HL-60 (cell line): Measurements from ENCODE around the gene DNAAF5.

Experiments
- DNase-seq, 2 experiments: peaks; one replicate each; pipeline ENCODE4 v3.0.0-alpha.2; 2010 to 2020; ENCODE audit warnings: low read depth in 1 of 2, low spot score in 1 of 2
- H3K27ac ChIP-seq: fragments of 250-450 bp; sonication (Bioruptor Pico); replicated peaks from 2 replicates; pipeline ENCODE4 v1.5.1; 2020; ENCODE audit warnings: mild to moderate bottlenecking, moderate library complexity
- H3K27me3 ChIP-seq: fragments of 250-450 bp; sonication (Bioruptor Pico); 2 replicates; pipeline ENCODE4 v1.5.1; 2021; ENCODE audit warnings: mild to moderate bottlenecking, moderate library complexity; ENCODE audit not compliant: insufficient read depth, poor library complexity, severe bottlenecking
- H3K4me3 ChIP-seq: replicated peaks from 2 replicates; pipeline ENCODE4 v1.5.1; 2011; ENCODE audit warnings: mild to moderate bottlenecking, control low read depth, low read length; ENCODE audit not compliant: insufficient read depth
- CTCF ChIP-seq: IDR thresholded peaks from one replicate; pipeline ENCODE4 v1.5.1; 2011; ENCODE audit warnings: low read length, control low read depth, inconsistent platforms; ENCODE audit not compliant: insufficient read depth
- GABPA ChIP-seq: IDR thresholded peaks from 2 replicates; pipeline ENCODE4 v1.6.1; 2012; ENCODE audit warnings: low read depth
- POLR2AphosphoS5 ChIP-seq: IDR thresholded peaks from 2 replicates; pipeline ENCODE4 v1.6.1; 2012; ENCODE audit warnings: low read depth
- REST ChIP-seq: IDR thresholded peaks from 2 replicates; pipeline ENCODE4 v1.6.1; 2012; ENCODE audit warnings: low read depth; ENCODE audit not compliant: insufficient replicate concordance
- SPI1 ChIP-seq: IDR thresholded peaks from 2 replicates; pipeline ENCODE4 v1.6.1; 2012; ENCODE audit warnings: low read depth, mild to moderate bottlenecking, borderline replicate concordance

DNAAF5 gene

GRCh38 chr7:732556-732955 is 6.1 kb downstream of the DNAAF5 start:
- no peak overlapping the region for H3K4me3 ChIP-seq
- DNase-seq, result no peak
- H3K27ac ChIP-seq, result no peak overlapping the region
- TF ChIP-seq GABPA (no peak), SPI1 (no peak), POLR2AphosphoS5 (no peak), CTCF (no peak), REST (no peak)
- H3K27me3 ChIP-seq, result no peaks in the 10 kb centered on the region

- DNase-seq, result no peak
- no peak for TF ChIP-seq REST
- TF ChIP-seq CTCF, result no peak
- TF ChIP-seq GABPA, result no peak
- no peak for TF ChIP-seq POLR2AphosphoS5
- TF ChIP-seq SPI1, result no peak
- H3K27ac ChIP-seq, result no peak overlapping the region
- no peak overlapping the region for H3K4me3 ChIP-seq
- H3K27me3 ChIP-seq, result no peaks in the 10 kb centered on the region
Observed at GRCh38 chr7:734214-734613, 7.7 kb downstream of the DNAAF5 start.

GRCh38 chr7:734808-735207 is 8.3 kb downstream of the DNAAF5 start:
- no peak overlapping the region for H3K27ac ChIP-seq
- no peaks in the 10 kb centered on the region for H3K27me3 ChIP-seq
- no peak overlapping the region for H3K4me3 ChIP-seq
- DNase-seq, result no peak
- TF ChIP-seq REST (no peak), SPI1 (no peak), POLR2AphosphoS5 (no peak), GABPA (no peak), CTCF (no peak)
